Right atrium auricular region (tissue), 2 donors: Measurements from ENCODE around the gene TMEM158. TPM values are rescaled to one million over a fixed set of nuclear protein-coding genes. Genes with fewer than 3 reads are reported as not detected.

Experiments used
- DNase-seq: peaks from one replicate; pipeline ENCODE4 v3.0.0-alpha.2; 2019; ENCODE audit warnings: low spot score
- H3K27ac ChIP-seq, 2 donors: fragments of 200-600 bp; sonication (generic); 1 replicate in 1 of 2; 2 replicates in 1 of 2; pipeline ENCODE4 v1.5.1; 2016 to 2019
- H3K27me3 ChIP-seq, 2 donors: fragments of 200-600 bp; sonication (generic); one replicate each; pipeline versions ENCODE4 v1.5.1 to v1.6.0; 2017 to 2019
- H3K36me3 ChIP-seq: fragments of 200-600 bp; sonication (generic); one replicate; pipeline ENCODE4 v1.5.1; 2016
- H3K4me1 ChIP-seq, 2 donors: fragments of 200-600 bp; sonication (generic); one replicate each; pipeline versions ENCODE4 v1.5.1 to v1.6.0; 2017 to 2019
- H3K4me3 ChIP-seq, 2 donors: fragments of 200-600 bp; sonication (generic); 1 replicate in 1 of 2; 2 replicates in 1 of 2; pipeline ENCODE4 v1.5.1; 2017 to 2019; ENCODE audit warnings: mild to moderate bottlenecking in 1 of 2, moderate library complexity in 1 of 2
- H3K9me3 ChIP-seq, 2 donors: fragments of 200-600 bp; sonication (generic); one replicate each; pipeline ENCODE4 v1.5.1; 2019
- total RNA-seq, 2 donors: library from RNA; depleted of rRNA; stranded (reverse); fragments of >200 nt; gene quantifications; one replicate each; pipeline ENCODE4 v1.1.0, GENCODE V29; 2016
- TF ChIP-seq, protein P1 (sequence below), 2 donors: fragments of 200-600 bp; sonication (generic); IDR thresholded peaks; one replicate each; pipeline ENCODE4 v1.5.1; 2019; ENCODE audit warnings: antibody characterized with exemption in 2 of 2

The TMEM158 gene
- total RNA-seq, 2 donors from 2014 or later: not detected

DNA sequence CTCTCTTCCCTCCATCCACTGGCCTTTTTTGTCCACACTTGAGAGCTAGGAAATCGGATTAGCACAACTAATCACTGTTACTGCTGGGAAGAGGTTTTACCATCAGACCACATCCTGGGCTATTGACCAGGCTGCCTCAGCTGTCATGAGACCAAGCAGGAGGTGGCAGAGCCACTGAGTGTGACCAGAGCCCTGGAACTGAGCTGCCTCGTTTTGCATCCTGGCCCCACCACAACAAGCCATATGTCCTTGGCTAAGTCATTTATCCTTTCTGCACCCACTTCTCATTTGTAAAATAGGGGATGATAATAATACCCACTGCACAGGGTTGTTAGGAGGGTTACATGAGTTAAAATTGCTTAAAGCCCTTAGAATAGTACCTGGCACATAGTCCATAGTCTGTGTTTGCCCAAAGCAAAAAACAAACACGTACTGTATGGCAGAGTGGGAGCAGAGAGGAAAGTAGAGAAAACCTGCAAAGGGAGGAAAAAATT is 34.1 kb downstream of the TMEM158 start:
- no peaks in the 10 kb centered on the region for H3K9me3 ChIP-seq
- H3K4me3 ChIP-seq: no peak overlapping the region
- DNase-seq: no peak
- TF ChIP-seq, protein P1, sequence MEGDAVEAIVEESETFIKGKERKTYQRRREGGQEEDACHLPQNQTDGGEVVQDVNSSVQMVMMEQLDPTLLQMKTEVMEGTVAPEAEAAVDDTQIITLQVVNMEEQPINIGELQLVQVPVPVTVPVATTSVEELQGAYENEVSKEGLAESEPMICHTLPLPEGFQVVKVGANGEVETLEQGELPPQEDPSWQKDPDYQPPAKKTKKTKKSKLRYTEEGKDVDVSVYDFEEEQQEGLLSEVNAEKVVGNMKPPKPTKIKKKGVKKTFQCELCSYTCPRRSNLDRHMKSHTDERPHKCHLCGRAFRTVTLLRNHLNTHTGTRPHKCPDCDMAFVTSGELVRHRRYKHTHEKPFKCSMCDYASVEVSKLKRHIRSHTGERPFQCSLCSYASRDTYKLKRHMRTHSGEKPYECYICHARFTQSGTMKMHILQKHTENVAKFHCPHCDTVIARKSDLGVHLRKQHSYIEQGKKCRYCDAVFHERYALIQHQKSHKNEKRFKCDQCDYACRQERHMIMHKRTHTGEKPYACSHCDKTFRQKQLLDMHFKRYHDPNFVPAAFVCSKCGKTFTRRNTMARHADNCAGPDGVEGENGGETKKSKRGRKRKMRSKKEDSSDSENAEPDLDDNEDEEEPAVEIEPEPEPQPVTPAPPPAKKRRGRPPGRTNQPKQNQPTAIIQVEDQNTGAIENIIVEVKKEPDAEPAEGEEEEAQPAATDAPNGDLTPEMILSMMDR (IDR thresholded peaks at IDR 0.05): no peak
- H3K27ac ChIP-seq: no peak overlapping the region
- no peaks in the 10 kb centered on the region for H3K36me3 ChIP-seq
- H3K4me1 ChIP-seq: no peaks in the 10 kb centered on the region
- no peaks in the 10 kb centered on the region for H3K27me3 ChIP-seq

GRCh38 chr3:45191424-45191823 is 34.7 kb downstream of the TMEM158 start:
- DNase-seq: no peak
- no peak overlapping the region for H3K4me3 ChIP-seq
- H3K36me3 ChIP-seq: no peaks in the 10 kb centered on the region
- TF ChIP-seq, protein P1 (IDR thresholded peaks at IDR 0.05): no peak
- no peaks in the 10 kb centered on the region for H3K9me3 ChIP-seq
- no peak overlapping the region for H3K27ac ChIP-seq
- no peaks in the 10 kb centered on the region for H3K27me3 ChIP-seq
- no peaks in the 10 kb centered on the region for H3K4me1 ChIP-seq

DNA sequence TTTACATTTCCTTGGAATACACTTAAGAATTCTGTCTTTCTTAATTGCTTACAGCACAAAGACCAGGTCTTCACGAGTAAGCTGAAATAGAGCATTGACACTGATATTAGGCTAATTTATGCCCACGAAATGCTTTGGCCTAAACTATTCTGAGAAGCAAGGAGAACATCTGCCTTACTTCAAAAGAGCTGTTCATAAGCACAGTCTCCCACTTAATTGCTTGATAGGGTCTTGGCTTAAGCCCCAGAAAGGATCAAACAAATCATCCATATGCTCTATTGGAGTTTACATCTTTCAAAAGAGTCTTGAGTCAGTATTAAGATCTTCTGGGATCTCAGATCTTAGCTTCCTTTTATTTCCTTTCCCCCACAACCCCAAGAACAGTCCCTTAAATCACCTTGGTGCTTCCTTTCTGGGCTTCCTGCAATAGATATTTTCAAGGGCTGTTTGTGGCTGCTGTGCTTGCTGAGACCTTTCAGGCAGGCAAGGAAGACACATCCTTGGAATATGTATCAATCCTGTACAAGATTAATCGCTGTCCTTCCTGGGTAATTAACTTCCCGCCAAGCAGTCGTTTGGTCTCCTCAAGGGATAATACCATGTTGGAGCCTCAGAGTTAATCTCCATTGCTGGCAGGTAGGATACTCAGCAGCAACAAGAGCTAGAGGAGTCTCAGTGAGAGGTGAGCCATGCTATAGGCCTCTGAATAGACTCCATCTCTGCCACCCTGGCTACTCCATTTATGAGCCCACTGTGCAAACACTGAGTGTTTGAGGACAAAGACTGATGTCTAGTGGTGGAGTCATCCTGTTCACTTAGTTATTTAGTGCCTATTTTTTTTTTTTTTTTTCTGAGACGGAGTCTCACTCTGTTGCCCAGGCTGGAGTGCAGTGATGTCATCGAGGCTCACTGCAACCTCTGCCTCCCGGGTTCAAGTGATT is 37.1 kb downstream of the TMEM158 start:
- Histone ChIP-seq H3K4me3 (no peak overlapping the region), H3K27me3 (no peaks in the 10 kb centered on the region), H3K27ac (no peak overlapping the region), H3K36me3 (no peaks in the 10 kb centered on the region), H3K9me3 (no peaks in the 10 kb centered on the region), H3K4me1 (no peaks in the 10 kb centered on the region)
- DNase-seq: no peak
- TF ChIP-seq, protein P1 (IDR thresholded peaks at IDR 0.05): no peak

- Histone ChIP-seq H3K36me3 (no peaks in the 10 kb centered on the region), H3K4me3 (no peak overlapping the region), H3K4me1 (no peaks in the 10 kb centered on the region), H3K27ac (no peak overlapping the region), H3K9me3 (no peaks in the 10 kb centered on the region), H3K27me3 (no peaks in the 10 kb centered on the region)
- TF ChIP-seq, protein P1 (IDR thresholded peaks at IDR 0.05): no peak
- DNase-seq: no peak
Observed at GRCh38 chr3:45187694-45188141, 38.4 kb downstream of the TMEM158 start.

DNA sequence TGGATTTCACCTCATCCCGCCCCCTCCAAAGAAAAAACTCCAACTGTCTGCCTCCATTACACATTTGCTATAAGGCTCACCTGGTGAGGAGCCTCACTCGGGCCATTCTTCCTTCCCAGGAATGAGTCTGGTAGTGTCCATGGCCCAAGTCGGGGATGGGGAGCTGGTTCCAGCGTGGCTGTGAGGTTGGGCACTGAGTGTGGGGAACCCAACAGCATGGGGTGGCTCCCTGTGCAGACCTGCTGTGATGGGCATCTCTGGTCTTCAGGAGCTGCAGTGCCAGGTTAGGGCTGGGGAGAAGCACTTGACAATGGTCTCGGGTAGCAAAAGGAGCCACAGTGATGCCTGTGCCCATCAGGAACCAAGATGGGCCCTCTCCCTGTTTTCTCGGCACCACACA is 39.2 kb downstream of the TMEM158 start:
- DNase-seq: no peak
- TF ChIP-seq, protein P1 (IDR thresholded peaks at IDR 0.05): no peak
- Histone ChIP-seq H3K27me3 (no peaks in the 10 kb centered on the region), H3K4me1 (no peaks in the 10 kb centered on the region), H3K36me3 (no peaks in the 10 kb centered on the region), H3K4me3 (no peak overlapping the region), H3K9me3 (no peaks in the 10 kb centered on the region), H3K27ac (no peak overlapping the region)
